Memory B cell (primary cell): ENCODE measurements around the gene DCHS1.

Experiments
- ATAC-seq: fragments of 150-1000 bp; cut with Tn5 transposase; 2 replicates; pipeline ENCODE4 v1.10.0; 2021; ENCODE audit warnings: low read depth, mild to moderate bottlenecking, moderate library complexity
- DNase-seq, 2 donors: peaks; one replicate each; pipeline ENCODE4 v3.0.0; 2022; ENCODE audit warnings: low spot score in 2 of 2
- H3K27ac Mint-ChIP-seq: one replicate; pipeline ENCODE4 v1.8.0; 2022; ENCODE audit warnings: mild to moderate bottlenecking, moderate library complexity, mixed read lengths
- H3K27me3 Mint-ChIP-seq: one replicate; pipeline ENCODE4 v1.8.0; 2022; ENCODE audit warnings: mixed read lengths
- H3K36me3 Mint-ChIP-seq: one replicate; pipeline ENCODE4 v1.8.0; 2022; ENCODE audit warnings: mild to moderate bottlenecking, mixed read lengths
- H3K4me1 Mint-ChIP-seq: one replicate; pipeline ENCODE4 v1.8.0; 2022; ENCODE audit warnings: mixed read lengths
- H3K4me3 Mint-ChIP-seq: one replicate; pipeline ENCODE4 v1.8.0; 2022; ENCODE audit warnings: mild to moderate bottlenecking, moderate library complexity, mixed read lengths
- H3K9me3 Mint-ChIP-seq: one replicate; pipeline ENCODE4 v1.8.0; 2022; ENCODE audit warnings: mixed read lengths

Gene DCHS1

DNA sequence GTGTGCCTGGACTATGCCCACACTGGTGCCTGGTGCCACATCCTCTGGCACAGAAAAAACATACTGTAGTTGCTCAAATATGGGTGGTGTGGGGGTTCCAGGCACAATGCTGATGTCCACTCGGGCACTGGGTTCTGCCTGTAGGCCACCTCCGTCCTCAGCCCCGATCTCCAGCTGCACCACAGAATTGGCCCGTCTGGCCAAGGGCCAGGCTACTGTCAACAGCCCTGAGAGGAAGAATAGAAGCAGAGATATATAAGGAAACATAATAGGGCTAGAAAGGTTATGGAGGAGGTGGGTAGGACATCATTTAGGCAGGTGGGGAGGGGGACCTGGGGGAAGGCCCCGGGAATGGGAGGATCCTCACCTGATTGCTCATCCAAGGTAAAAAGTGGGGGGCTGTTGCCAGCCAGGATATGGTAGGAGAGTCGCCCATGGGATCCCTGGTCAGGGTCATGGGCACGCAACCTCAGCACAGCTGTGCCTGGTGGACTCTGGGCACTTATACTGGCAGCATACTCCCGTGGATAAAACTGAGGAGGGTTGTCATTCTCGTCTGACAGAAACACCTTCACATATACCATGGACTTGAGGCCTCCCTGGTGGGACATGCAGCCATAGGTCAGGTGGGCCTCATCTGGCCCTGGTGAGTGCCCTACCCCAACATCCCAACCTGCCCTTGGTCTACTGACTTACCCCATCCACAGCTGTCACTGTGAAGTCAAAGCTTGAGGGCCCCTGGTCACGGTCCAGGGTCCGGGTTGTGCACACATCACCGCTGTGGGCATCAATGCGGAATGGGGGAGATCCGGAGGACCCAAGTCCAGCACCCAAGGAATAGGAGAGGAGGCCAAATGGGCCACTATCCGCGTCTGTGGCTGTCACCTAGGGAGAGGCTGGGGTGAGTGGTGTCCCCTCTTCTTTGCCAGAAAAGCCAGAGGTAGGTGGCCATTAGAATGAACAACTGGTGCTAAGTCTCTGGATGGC lies 21.9 kb downstream of the DCHS1 start:
- Mint-ChIP-seq H3K36me3 (no peaks in the 10 kb centered on the region), H3K9me3 (no peaks in the 10 kb centered on the region), H3K4me1 (no peaks in the 10 kb centered on the region), H3K27me3 (no peaks in the 10 kb centered on the region), H3K27ac (no peak overlapping the region), H3K4me3 (no peak overlapping the region)
- no peak for DNase-seq
- no peak for ATAC-seq

DNA sequence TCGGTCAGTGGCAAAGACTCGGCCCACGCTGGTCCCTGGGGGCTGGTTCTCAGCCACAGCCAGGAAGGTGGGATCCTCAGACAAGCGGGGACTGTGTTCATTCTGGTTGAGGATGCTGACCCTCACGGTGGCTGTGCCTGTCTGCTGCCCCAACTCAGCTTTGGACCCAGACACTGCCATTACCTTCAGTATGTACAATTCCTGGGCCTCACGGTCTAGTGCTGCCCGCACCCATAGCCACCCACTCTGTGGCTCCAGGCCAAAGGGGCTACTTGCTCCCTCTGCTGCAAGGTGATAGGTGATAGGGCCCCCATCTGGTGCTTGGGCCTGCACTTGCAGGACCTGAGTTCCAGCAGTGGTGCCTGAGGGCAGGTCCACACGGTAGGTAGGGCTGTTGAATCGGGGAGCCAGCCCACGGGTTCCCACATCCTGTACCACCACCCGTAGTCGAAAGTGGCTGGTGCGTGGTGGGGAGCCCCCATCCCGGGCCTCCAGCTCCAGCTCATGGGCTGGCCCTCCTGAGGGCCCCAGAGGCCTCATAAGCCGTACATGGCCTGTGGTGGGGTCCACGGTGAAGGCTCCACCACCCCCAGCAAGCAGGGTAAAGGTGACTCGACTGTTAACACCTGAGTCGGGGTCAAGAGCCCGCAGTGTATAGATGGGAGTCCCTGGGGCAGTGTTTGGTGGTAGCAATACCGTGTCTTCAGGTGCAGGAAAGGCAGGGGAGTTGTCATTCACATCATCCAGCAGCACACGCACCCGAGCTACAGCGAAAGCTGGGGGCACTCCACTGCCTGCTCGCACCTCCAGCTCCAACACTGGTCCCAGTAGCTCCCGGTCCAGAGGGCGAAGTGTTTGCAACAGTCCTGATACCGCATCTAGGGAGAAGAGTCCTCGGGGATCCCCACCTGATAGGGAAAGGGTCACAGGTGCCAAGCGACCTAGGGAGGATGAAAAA lies 23.2 kb downstream of the DCHS1 start:
- H3K4me3 Mint-ChIP-seq: no peak overlapping the region
- H3K27ac Mint-ChIP-seq: no peak overlapping the region
- ATAC-seq: no peak
- no peaks in the 10 kb centered on the region for H3K9me3 Mint-ChIP-seq
- H3K4me1 Mint-ChIP-seq: peaks cover 8% of the 10 kb centered on the region
- no peak for DNase-seq
- no peaks in the 10 kb centered on the region for H3K27me3 Mint-ChIP-seq
- H3K36me3 Mint-ChIP-seq: no peaks in the 10 kb centered on the region

DNA sequence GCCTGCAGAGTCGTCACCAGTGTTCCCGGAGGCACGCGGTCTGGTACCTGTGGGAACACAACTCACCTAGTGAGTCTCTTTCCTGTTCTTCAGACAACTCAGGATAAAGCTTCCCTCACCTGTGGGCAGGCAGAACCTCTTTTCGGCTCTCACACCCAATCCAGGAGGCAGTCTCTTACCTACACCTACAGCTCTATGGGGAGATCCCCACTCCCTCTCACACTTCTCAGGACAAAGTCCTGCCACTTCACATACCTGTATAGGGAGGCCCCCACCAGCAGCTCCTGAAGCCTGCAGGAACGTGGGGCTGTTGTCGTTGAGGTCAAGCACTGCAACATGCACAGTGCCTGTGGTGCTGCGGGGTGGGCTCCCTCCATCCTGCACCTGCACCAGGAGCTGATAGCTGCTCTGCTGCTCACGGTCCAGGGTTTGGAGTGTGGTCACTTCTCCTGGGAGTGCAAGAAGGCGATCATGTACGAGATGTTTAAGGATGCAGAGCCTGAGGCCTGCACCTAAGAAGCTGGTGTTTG lies 24.2 kb downstream of the DCHS1 start:
- Mint-ChIP-seq H3K27me3 (no peaks in the 10 kb centered on the region), H3K9me3 (no peaks in the 10 kb centered on the region), H3K36me3 (no peaks in the 10 kb centered on the region), H3K4me1 (peaks cover 14% of the 10 kb centered on the region), H3K27ac (no peak overlapping the region), H3K4me3 (no peak overlapping the region)
- ATAC-seq: no peak
- no peak for DNase-seq

DNA sequence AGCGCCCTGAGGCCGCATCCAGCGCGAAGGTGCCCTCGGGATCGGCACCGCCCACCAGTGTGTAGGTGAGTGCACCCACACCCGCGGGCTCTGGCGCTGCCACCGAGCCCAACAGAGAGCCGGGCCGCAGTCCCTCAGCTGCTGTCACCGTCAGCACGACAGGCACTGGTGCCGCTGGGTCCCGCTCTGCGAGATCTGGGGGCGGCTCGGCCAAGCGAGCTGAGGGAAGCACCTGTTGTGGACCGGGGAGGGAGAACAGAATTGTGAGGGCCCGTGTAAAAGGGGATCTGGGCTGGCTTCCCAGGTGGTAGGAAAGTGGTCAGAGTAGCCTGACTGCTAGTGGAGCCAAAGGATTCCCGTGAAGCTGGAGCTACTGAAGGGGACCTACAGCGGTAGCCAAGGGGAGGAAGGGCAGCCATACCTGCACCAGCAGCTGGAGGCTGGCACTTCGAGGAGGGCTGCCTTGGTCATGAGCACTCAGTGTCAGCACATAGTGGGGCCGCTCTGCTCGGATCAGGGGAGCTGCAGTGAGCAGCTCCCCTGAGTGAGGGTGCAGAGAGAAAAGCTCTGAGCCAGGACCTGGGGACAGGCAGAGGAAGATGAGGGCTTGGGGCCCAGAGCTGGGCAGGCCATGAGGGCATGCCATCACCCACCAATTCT lies 24.8 kb downstream of the DCHS1 start:
- Mint-ChIP-seq H3K4me1 (peaks cover 15% of the 10 kb centered on the region), H3K36me3 (no peaks in the 10 kb centered on the region), H3K9me3 (no peaks in the 10 kb centered on the region), H3K27me3 (no peaks in the 10 kb centered on the region), H3K27ac (no peak overlapping the region), H3K4me3 (no peak overlapping the region)
- DNase-seq (no peak), ATAC-seq (no peak)

DNA sequence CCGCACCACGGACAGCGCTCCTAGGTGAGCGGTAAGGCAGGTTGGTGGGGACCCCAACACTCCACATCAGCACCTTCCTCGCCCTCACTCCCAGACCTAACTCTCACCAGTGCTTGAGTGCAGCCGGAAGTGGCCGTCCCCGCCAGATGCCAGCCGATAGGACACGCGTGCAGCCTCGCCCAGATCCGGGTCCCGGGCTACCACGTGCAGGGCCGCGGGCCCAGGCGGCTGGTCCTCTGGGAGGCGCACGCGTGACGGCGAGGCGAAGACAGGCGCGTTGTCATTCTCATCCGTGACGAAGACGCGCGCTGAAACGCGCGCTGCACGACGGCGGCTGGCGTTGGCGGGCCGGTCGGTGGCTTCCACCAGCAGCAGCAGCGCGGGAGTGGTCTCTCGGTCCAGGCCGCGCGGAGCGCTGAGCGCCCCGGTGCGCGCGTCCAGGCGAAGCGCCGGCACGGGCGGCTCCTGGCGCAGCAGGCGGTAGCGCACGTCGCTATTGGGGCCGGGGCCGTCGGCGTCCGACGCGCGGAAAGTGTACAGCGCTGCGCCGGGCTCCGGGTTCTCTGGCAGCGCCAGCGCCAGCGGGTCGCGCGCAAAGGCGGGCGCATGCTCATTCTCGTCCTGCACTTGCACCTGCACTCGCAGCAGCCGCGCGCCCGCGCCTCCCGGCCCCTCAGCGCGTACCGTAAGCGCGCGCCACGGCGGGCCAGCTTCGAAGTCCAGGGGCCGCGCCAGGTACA lies 25.5 kb downstream of the DCHS1 start:
- ATAC-seq (no peak), DNase-seq (no peak)
- Mint-ChIP-seq H3K4me3 (no peak overlapping the region), H3K27me3 (no peaks in the 10 kb centered on the region), H3K4me1 (peaks cover 15% of the 10 kb centered on the region), H3K9me3 (no peaks in the 10 kb centered on the region), H3K27ac (no peak overlapping the region), H3K36me3 (no peaks in the 10 kb centered on the region)

DNA sequence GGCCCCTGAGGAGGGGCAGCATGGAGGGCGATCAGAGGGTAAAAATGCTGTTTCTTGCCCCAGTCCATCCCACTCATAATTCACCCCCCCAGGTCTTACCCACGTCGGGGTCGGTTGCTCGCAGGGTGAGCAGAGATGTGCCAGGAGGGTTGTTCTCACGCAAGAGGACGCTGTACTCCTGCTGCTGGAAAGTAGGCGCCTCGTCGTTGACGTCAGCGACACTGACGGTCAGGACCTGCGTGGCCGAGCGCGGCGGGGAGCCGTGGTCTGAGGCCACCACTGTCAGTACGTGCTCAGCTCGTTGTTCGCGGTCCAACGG lies 26.1 kb downstream of the DCHS1 start:
- Mint-ChIP-seq H3K4me1 (peaks cover 15% of the 10 kb centered on the region), H3K9me3 (no peaks in the 10 kb centered on the region), H3K27ac (no peak overlapping the region), H3K4me3 (no peak overlapping the region), H3K36me3 (no peaks in the 10 kb centered on the region), H3K27me3 (no peaks in the 10 kb centered on the region)
- DNase-seq (no peak), ATAC-seq (no peak)

DNA sequence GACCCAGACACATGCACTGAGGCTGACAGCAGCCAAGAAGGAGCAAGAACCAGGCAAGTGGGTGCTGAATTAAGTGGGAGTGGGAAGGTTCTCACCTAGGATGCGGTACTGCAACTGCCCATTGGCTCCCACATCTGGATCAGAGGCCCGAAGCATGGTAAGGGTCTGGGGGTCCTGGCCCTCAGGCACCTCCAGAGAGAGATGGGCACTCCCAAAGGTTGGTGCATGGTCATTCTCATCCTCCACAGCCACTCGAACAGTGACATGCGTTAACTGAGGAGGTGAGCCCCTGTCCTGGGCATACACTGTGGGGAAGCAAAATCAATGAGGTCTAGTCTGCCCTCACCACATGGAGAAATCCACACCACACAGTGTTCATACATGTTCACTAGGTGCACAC lies 27.1 kb downstream of the DCHS1 start:
- Mint-ChIP-seq H3K4me3 (no peak overlapping the region), H3K4me1 (peaks cover 15% of the 10 kb centered on the region), H3K9me3 (no peaks in the 10 kb centered on the region), H3K36me3 (no peaks in the 10 kb centered on the region), H3K27me3 (no peaks in the 10 kb centered on the region), H3K27ac (no peak overlapping the region)
- no peak for ATAC-seq
- DNase-seq: no peak

DNA sequence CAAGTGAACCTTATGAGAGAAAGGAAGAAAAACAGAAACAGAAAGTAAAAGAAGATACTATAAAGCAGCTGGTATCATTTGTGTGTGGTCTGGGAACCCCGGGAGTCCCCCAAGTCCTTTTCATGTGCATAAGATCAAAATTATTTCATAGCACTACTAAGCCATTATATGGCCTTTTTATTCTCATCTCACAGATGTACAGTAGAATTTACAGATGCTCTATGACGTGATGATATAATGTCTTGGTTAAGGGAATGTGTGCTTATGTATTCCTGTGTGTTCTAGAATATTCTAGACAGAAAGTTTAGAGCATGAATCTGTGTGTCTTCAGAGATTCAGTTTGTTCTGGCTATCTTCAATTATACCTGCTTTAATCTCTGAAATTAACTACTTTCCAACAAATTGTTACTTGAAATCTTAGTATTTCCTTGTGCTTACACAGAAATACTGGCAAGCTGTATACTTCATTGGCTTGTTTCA lies 27.8 kb downstream of the DCHS1 start:
- H3K27me3 Mint-ChIP-seq: no peaks in the 10 kb centered on the region
- H3K4me3 Mint-ChIP-seq: peak overlapping the region; percentile 4
- DNase-seq (no peak), ATAC-seq (peak; percentile 99)
- H3K4me1 Mint-ChIP-seq: peaks cover 15% of the 10 kb centered on the region
- H3K27ac Mint-ChIP-seq: no peak overlapping the region
- H3K36me3 Mint-ChIP-seq: no peaks in the 10 kb centered on the region
- H3K9me3 Mint-ChIP-seq: no peaks in the 10 kb centered on the region

DNA sequence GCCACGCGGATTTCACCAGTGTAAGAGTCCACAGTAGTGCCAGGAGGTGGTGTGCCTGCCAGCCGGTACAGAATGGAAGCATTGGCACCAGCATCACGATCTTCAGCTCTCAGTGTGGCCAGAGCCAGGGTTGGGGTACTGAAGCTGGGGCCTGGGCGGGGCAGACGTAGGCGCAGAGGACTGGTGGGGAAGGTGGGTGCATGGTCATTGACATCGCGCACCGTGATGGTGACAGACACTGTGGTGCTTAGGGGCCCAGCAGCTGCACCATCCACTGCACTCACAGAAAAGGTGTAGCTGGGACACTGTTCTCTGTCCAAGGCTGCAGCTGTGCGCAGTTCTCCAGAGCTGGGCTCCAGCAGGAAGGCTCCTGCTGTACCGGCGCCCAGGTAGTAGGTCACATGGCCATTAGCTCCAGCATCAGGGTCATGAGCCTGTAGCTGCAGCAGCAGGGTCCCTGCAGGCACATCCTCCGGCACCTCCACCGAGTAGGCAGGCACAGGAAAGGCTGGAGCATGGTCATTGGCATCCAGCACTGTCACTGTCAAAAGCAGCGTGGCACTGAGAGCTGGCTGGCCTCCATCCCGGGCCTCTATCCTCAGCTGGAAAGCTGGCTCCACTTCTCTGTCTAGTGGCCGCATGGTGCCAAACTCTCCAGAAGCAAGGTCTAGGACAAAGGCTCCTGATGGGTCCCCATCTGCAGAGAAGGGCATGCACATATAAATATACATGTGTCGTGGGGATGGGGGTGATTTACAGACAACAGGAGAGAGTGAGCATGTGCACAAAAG lies 28.4 kb downstream of the DCHS1 start:
- Mint-ChIP-seq H3K4me1 (peaks cover 15% of the 10 kb centered on the region), H3K4me3 (peak overlapping the region; percentile 14), H3K9me3 (no peaks in the 10 kb centered on the region), H3K27me3 (no peaks in the 10 kb centered on the region), H3K27ac (no peak overlapping the region), H3K36me3 (no peaks in the 10 kb centered on the region)
- ATAC-seq (no peak), DNase-seq (no peak)

DNA sequence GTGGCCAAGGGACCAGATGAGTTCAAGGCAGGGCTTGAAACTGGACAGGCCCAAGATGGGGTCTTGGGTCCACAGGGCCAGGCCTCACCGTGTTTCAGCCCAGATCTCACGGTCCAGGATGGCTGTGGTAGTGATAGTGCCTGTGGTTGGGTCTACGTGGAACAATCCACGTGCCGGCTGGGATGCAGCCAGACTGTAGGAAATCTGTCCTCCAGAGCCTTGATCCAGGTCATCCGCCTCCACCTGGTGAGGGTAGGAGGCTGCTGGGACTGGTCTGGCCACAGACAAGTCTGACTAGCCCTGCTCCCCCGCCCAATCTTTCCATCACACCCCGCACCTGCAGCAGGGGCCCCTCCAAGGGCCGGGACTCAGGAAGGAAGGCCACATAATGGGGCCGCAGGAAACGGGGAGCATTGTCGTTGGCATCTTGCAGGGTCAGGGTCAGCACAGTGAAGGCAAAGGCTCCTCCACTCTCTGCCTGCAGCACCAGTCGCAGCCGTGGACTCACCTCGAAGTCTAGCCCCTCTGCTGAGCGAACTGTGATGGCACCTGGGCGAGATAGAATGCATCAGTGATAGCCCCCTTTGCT lies 29.7 kb downstream of the DCHS1 start:
- no peak overlapping the region for H3K27ac Mint-ChIP-seq

DNA sequence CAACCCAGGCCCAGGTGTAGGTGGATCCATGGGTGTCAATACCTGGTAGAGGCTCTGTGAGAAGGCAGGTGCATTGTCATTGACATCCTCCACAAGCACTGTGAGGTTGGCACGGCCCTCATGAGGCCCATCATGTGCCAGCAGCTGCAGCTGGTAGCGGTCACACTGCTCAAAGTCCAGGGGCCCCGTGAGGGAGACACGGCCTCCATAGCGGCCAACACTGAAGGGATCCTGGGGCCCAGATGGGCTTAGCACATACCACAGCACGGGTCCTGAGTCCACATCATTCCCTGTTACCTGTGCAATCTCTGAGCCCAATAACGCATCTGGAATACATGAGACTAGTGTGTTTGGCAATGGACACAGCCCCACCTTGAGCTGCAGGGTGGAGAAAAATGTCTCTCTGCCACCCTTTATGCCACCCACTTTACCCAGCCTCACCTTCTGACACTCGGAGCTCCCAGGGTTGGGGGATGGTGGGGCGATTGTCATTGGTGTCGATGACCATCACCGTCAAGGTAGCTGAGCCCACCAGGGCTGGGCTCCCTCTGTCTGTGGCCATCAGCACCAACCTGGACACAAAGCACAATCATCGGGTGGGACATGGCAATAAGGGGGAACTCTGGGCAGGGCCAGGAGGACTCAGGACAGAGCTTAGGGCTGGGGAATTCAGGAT lies 30.3 kb downstream of the DCHS1 start:
- no peak overlapping the region for H3K27ac Mint-ChIP-seq
- no peaks in the 10 kb centered on the region for H3K9me3 Mint-ChIP-seq
- no peak for ATAC-seq
- no peaks in the 10 kb centered on the region for H3K27me3 Mint-ChIP-seq
- no peak for DNase-seq
- H3K4me3 Mint-ChIP-seq: no peak overlapping the region
- H3K4me1 Mint-ChIP-seq: peaks cover 15% of the 10 kb centered on the region
- H3K36me3 Mint-ChIP-seq: no peaks in the 10 kb centered on the region

More for the DNA sequence above, 29.7 kb downstream of the DCHS1 start:
- Mint-ChIP-seq H3K4me3 (no peak overlapping the region), H3K36me3 (no peaks in the 10 kb centered on the region), H3K9me3 (no peaks in the 10 kb centered on the region), H3K27me3 (no peaks in the 10 kb centered on the region), H3K4me1 (peaks cover 15% of the 10 kb centered on the region)
- ATAC-seq (no peak), DNase-seq (no peak)
